Activated T-cell treated with anti-CD3 and anti-CD28 coated beads, Interleukin-2, amount 50 U/mL, for 24 hours (primary cell): Measurements from ENCODE around the gene GREB1.

Experiments
- DNase-seq: peaks from one replicate; pipeline ENCODE4 v3.0.0-alpha.2; 2020
- H3K27ac Mint-ChIP-seq: 2 replicates; pipeline ENCODE4 v1.8.0; 2020; ENCODE audit warnings: mild to moderate bottlenecking, mixed read lengths
- H3K27me3 Mint-ChIP-seq: 2 replicates; pipeline ENCODE4 v1.8.0; 2020; ENCODE audit warnings: mixed read lengths
- H3K36me3 Mint-ChIP-seq: 2 replicates; pipeline ENCODE4 v1.8.0; 2020; ENCODE audit warnings: low read depth, mixed read lengths
- H3K4me1 Mint-ChIP-seq: 2 replicates; pipeline ENCODE4 v1.8.0; 2020; ENCODE audit warnings: low read depth, mixed read lengths
- H3K4me3 Mint-ChIP-seq: 2 replicates; pipeline ENCODE4 v1.8.0; 2020; ENCODE audit warnings: mild to moderate bottlenecking, moderate library complexity, mixed read lengths
- H3K9me3 Mint-ChIP-seq: 2 replicates; pipeline ENCODE4 v1.8.0; 2020; ENCODE audit warnings: mixed read lengths

GREB1 gene

DNA sequence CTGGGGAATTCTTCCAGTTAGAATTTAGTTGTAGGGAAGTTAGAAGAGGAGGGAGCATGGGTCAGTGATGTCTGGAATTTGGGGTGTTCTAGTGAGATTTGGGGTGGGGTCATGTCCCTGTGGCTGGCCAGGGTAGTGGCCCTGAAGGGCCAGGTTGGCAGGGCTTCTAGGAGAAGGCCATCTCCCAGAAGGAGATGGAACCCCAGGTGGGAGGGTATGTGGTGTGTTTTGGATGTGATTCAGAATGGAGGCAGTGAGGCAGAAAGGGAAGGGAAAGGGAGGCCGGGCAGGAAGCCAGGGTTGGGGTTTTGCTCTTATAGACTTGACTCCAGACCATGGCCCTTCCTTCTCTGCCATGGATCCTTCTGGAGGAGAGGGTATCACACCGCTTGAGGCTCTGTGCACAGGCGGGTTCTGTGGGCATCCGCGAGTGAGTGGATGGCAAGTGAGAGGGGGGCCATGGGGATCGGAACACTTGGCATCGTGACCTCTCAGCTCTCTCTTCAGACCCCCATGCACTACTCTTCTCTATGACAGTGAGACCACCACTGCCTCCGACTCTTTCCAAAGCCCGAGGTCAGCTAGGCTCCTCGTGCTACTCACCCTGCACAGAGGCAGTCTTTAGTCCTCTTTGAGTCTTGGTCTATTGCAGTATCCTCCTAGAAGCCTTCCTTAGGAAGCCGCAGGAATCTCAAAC lies 7.3 kb downstream of the GREB1 start:
- H3K4me1 Mint-ChIP-seq = no peaks in the 10 kb centered on the region
- H3K27me3 Mint-ChIP-seq = peaks cover 47% of the 10 kb centered on the region
- no peak overlapping the region for H3K4me3 Mint-ChIP-seq
- no peak overlapping the region for H3K27ac Mint-ChIP-seq
- no peaks in the 10 kb centered on the region for H3K9me3 Mint-ChIP-seq
- no peaks in the 10 kb centered on the region for H3K36me3 Mint-ChIP-seq
- no peak for DNase-seq

GRCh38 chr2:11541693-11542274 lies 7.9 kb downstream of the GREB1 start:
- H3K27me3 Mint-ChIP-seq = peaks cover 43% of the 10 kb centered on the region
- no peak overlapping the region for H3K27ac Mint-ChIP-seq
- H3K4me1 Mint-ChIP-seq = no peaks in the 10 kb centered on the region
- no peaks in the 10 kb centered on the region for H3K9me3 Mint-ChIP-seq
- no peak overlapping the region for H3K4me3 Mint-ChIP-seq
- DNase-seq = no peak
- H3K36me3 Mint-ChIP-seq = no peaks in the 10 kb centered on the region

- H3K27me3 Mint-ChIP-seq = peaks cover 43% of the 10 kb centered on the region
- DNase-seq = no peak
- H3K4me1 Mint-ChIP-seq = no peaks in the 10 kb centered on the region
- no peak overlapping the region for H3K27ac Mint-ChIP-seq
- H3K9me3 Mint-ChIP-seq = no peaks in the 10 kb centered on the region
- H3K36me3 Mint-ChIP-seq = no peaks in the 10 kb centered on the region
- H3K4me3 Mint-ChIP-seq = no peak overlapping the region
Observed at GRCh38 chr2:11542275-11542819, 8.5 kb downstream of the GREB1 start.

GRCh38 chr2:11543337-11544216 lies 9.7 kb downstream of the GREB1 start:
- Mint-ChIP-seq H3K27ac (no peak overlapping the region), H3K9me3 (no peaks in the 10 kb centered on the region), H3K36me3 (no peaks in the 10 kb centered on the region), H3K4me3 (no peak overlapping the region), H3K4me1 (no peaks in the 10 kb centered on the region), H3K27me3 (peaks cover 49% of the 10 kb centered on the region)
- no peak for DNase-seq

- no peak overlapping the region for H3K27ac Mint-ChIP-seq
- H3K4me3 Mint-ChIP-seq = no peak overlapping the region
- no peaks in the 10 kb centered on the region for H3K9me3 Mint-ChIP-seq
- H3K4me1 Mint-ChIP-seq = no peaks in the 10 kb centered on the region
- no peaks in the 10 kb centered on the region for H3K36me3 Mint-ChIP-seq
- no peak for DNase-seq
- peaks cover 32% of the 10 kb centered on the region for H3K27me3 Mint-ChIP-seq
Observed at GRCh38 chr2:11546072-11546471, 12.2 kb downstream of the GREB1 start.

DNA sequence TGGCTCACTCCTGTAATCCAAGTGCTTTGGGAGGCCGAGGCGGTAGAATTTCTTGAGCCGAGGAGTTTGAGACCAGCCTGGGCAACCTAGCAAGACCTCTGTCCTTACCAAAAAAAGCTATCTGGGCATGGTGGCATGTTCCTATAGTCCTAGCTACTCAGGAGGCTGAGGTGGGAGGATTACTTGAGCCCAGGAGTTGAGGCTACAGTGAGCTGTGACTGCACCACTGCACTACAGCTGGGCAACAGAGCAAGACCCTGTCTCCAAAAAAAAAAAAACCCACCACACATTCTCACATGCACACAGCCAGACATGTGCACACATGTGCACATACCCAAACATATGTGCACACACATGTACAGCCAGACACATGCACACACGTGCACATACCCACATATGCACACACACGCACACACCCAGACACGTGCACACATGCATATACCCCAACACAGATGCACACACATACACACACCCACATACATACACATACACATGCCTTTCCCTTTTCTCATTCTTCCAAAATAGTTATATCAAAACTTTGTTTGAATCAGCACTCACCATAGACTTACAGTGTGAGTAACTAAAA lies 14.2 kb downstream of the GREB1 start:
- Mint-ChIP-seq H3K27me3 (peaks cover 31% of the 10 kb centered on the region), H3K36me3 (no peaks in the 10 kb centered on the region), H3K4me3 (no peak overlapping the region), H3K9me3 (no peaks in the 10 kb centered on the region), H3K4me1 (no peaks in the 10 kb centered on the region), H3K27ac (no peak overlapping the region)
- no peak for DNase-seq

DNA sequence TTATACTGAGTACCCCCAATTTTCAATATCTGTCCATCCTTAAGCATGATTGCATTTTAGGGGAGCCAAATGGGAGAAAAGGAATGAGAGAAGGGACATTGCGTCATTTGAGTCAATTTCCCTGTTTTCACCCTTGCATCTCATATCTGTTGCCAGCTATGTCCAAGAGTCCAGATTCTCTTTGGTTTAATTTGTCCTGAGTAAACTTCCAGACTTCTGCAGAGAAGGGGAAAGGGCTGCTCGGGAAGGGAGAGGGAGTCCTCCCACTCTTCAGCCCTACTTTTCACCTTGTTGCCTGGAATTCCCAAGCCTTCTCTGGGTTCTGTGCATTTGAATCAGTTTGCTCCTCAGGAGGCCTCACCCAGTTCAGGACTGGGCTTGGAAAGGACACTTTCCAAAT lies 16.5 kb downstream of the GREB1 start:
- Mint-ChIP-seq H3K4me1 (peaks cover 3% of the 10 kb centered on the region), H3K9me3 (no peaks in the 10 kb centered on the region), H3K27ac (no peak overlapping the region), H3K36me3 (no peaks in the 10 kb centered on the region), H3K27me3 (peaks cover 36% of the 10 kb centered on the region), H3K4me3 (no peak overlapping the region)
- DNase-seq = no peak

DNA sequence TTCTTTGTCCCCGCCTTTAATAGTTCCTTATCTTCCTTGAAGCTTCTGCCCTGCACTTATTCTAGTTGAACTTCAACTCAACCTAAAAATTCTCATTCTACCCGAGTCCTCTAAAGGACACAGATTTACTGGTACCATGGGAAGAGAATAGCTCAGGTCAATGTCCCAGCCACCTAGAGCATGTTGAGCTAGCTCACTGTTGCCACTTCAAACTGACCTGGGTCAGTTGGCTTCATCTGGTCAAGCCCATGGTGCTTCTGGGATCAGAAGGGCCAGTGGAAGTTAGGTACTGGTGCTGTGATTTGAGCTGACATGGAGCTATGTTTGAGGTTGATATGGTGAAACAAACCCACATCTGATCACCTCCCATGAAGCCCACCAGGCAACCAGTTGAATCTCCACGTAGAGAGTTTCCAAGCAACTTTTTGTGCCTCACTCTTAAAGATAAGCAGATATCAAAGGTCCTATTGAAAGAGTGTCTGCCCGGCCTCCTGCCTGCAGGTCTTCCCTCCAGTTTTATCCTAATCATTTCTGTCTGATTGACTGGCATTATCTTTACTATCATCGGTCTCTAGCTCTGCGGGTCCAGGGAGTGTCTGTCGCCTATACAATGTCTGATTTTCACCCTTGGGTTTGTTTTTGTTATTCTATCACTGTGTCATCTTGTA lies 17.2 kb downstream of the GREB1 start:
- H3K4me3 Mint-ChIP-seq = no peak overlapping the region
- DNase-seq = no peak
- no peaks in the 10 kb centered on the region for H3K36me3 Mint-ChIP-seq
- peaks cover 43% of the 10 kb centered on the region for H3K27me3 Mint-ChIP-seq
- H3K27ac Mint-ChIP-seq = no peak overlapping the region
- H3K4me1 Mint-ChIP-seq = peaks cover 3% of the 10 kb centered on the region
- H3K9me3 Mint-ChIP-seq = no peaks in the 10 kb centered on the region

GRCh38 chr2:11551569-11552259 lies 17.9 kb downstream of the GREB1 start:
- Mint-ChIP-seq H3K27ac (no peak overlapping the region), H3K36me3 (no peaks in the 10 kb centered on the region), H3K9me3 (no peaks in the 10 kb centered on the region), H3K4me3 (no peak overlapping the region), H3K27me3 (peaks cover 50% of the 10 kb centered on the region), H3K4me1 (peaks cover 3% of the 10 kb centered on the region)
- DNase-seq = no peak

DNA sequence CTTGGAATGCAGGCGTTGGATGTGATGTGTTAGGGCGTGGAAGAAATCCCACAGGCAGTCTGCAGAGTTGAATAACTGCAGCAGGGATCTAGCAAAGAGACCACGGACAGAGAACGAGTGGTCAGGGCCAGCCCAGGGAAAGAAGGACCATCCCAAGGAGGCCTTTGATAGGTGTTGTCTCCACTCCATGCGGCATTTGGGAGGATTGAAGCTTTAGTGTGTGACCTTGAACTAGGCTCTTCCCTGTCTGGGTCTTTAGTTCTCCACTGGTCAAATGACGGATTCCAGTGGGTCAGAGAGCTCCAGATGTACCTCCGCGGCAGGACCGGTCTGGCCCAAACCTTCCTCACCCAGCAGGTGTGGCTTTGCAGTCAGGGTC lies 18.4 kb downstream of the GREB1 start:
- no peak for DNase-seq
- no peaks in the 10 kb centered on the region for H3K9me3 Mint-ChIP-seq
- no peak overlapping the region for H3K27ac Mint-ChIP-seq
- peaks cover 3% of the 10 kb centered on the region for H3K4me1 Mint-ChIP-seq
- no peak overlapping the region for H3K4me3 Mint-ChIP-seq
- no peaks in the 10 kb centered on the region for H3K36me3 Mint-ChIP-seq
- H3K27me3 Mint-ChIP-seq = peaks cover 52% of the 10 kb centered on the region

DNA sequence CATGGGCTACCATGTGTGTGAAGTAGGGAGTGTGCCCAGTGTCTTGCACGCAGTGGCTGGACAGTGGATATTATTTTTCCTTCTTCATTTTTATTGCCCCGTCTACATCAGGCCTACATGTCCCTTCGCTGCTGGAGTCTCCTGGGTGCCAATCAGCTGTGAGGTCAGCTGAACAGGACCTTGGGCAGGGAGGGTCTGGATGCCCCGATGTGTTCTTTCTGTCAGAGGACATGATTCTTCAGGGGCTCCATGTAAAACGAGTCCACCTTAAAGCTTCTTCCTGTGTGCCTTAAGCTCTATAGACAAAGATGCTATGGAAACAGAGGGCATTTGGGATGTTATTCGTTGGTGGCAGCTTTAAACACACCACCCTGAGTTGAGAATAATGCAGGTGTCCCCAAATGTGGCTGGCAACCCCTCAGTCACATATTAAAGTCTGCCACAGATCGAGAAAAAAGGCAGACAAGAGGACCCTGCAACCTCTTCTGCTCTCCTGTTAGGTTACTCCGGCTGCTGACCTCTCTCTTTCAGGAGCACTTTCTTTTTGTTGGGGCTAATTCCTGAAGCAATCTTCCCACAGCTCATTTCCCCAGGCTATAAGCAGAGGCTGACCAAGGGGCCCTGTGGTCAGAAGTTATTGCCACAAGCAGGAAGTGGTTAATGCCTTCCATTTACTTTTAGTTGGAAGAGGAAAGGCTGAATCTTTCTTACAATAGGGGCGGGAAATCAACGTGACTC lies 20.0 kb downstream of the GREB1 start:
- H3K4me1 Mint-ChIP-seq = peaks cover 3% of the 10 kb centered on the region
- H3K9me3 Mint-ChIP-seq = no peaks in the 10 kb centered on the region
- H3K36me3 Mint-ChIP-seq = no peaks in the 10 kb centered on the region
- peaks cover 53% of the 10 kb centered on the region for H3K27me3 Mint-ChIP-seq
- no peak for DNase-seq
- H3K27ac Mint-ChIP-seq = no peak overlapping the region
- no peak overlapping the region for H3K4me3 Mint-ChIP-seq

DNA sequence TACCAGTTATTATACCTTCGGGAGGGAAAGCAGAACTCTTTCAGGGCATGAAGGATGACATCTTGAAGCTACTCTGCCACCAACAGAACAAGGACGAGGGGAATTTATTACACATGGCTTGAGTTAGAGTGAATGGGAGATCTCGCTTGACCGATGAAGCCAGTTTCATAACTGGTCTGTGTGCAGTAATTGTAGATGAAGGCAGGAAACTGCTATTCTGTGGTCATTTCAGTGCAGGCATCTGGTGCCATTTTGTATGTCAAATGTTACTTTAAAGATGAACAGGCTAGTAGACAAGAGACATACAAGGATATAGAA lies 20.5 kb downstream of the GREB1 start:
- no peak overlapping the region for H3K4me3 Mint-ChIP-seq
- no peak for DNase-seq
- H3K36me3 Mint-ChIP-seq = no peaks in the 10 kb centered on the region
- H3K27ac Mint-ChIP-seq = no peak overlapping the region
- H3K4me1 Mint-ChIP-seq = peaks cover 3% of the 10 kb centered on the region
- peaks cover 57% of the 10 kb centered on the region for H3K27me3 Mint-ChIP-seq
- no peaks in the 10 kb centered on the region for H3K9me3 Mint-ChIP-seq

- peaks cover 58% of the 10 kb centered on the region for H3K27me3 Mint-ChIP-seq
- H3K4me3 Mint-ChIP-seq = no peak overlapping the region
- no peaks in the 10 kb centered on the region for H3K9me3 Mint-ChIP-seq
- no peak for DNase-seq
- H3K36me3 Mint-ChIP-seq = no peaks in the 10 kb centered on the region
- peaks cover 3% of the 10 kb centered on the region for H3K4me1 Mint-ChIP-seq
- H3K27ac Mint-ChIP-seq = no peak overlapping the region
Observed at GRCh38 chr2:11556101-11556806, 22.4 kb downstream of the GREB1 start.
